ENCODE results near the gene GON7.
A peak's percentile ranks its signal among the peaks of the same experiment; 100 is the strongest.

The GON7 gene
- long read RNA-seq, transcript GON7-201 (2 exons, 1,154 nt) = major isoform, 47 of 51 reads
- long read RNA-seq, partial matches to known transcripts = 0 of 51 reads
- long read RNA-seq, other reads (novel, unspliced or antisense) = 4 of 51 reads

GRCh38 chr14:93206793-93207467, at the start of gene GON7, which contains the start of gene UBR7:
Gene GON7 (minus strand): TSS chr14:93207065. CDS start chr14:93207037, 28 bp downstream.
Gene UBR7 (plus strand): TSS chr14:93207256. CDS start chr14:93207292, 36 bp downstream.
- DNase-seq (ENCODE audit: low read depth in 1 of 2, low spot score in 1 of 2) = peak; percentile 94 to 99
- Histone ChIP-seq H3K4me3 (replicated peaks; ENCODE audit: insufficient read depth, low read length) (peak within 1 kb of the TSS; percentile 74), H3K27me3 (ENCODE audit: insufficient read depth, poor library complexity, severe bottlenecking) (no peaks in the 10 kb centered on the region), H3K27ac (replicated peaks) (peak within 1 kb of the TSS; percentile 78)
- TF ChIP-seq REST (IDR thresholded peaks at IDR 0.05; ENCODE audit: insufficient replicate concordance, low read depth) = peak; percentile 37
- no peak for TF ChIP-seq CTCF (IDR thresholded peaks at IDR 0.05; ENCODE audit: insufficient read depth, low read length)
- peak; percentile 78 for TF ChIP-seq POLR2AphosphoS5 (IDR thresholded peaks at IDR 0.05; ENCODE audit: low read depth)
- TF ChIP-seq SPI1 (IDR thresholded peaks at IDR 0.05; ENCODE audit: borderline replicate concordance, low read depth) = peak; percentile 40; the same call in 1 of the 2 replicates
- peak; percentile 91 for TF ChIP-seq GABPA (IDR thresholded peaks at IDR 0.05; ENCODE audit: low read depth)

- DNase-seq (ENCODE audit: low read depth in 1 of 2, low spot score in 1 of 2) = no peak
Measured at GRCh38 chr14:93249128-93249831, 42.4 kb upstream of the GON7 start.

More at GRCh38 chr14:93249128-93249831, 42.4 kb upstream of the GON7 start:
- no peak overlapping the region for H3K27ac ChIP-seq (replicated peaks)
- H3K4me3 ChIP-seq (replicated peaks; ENCODE audit: insufficient read depth, low read length) = no peak overlapping the region
- no peak for TF ChIP-seq POLR2AphosphoS5 (IDR thresholded peaks at IDR 0.05; ENCODE audit: low read depth)
- no peak for TF ChIP-seq REST (IDR thresholded peaks at IDR 0.05; ENCODE audit: insufficient replicate concordance, low read depth)
- no peak for TF ChIP-seq SPI1 (IDR thresholded peaks at IDR 0.05; ENCODE audit: borderline replicate concordance, low read depth)
- no peak for TF ChIP-seq GABPA (IDR thresholded peaks at IDR 0.05; ENCODE audit: low read depth)
- no peak for TF ChIP-seq CTCF (IDR thresholded peaks at IDR 0.05; ENCODE audit: insufficient read depth, low read length)
- no peaks in the 10 kb centered on the region for H3K27me3 ChIP-seq (ENCODE audit: insufficient read depth, poor library complexity, severe bottlenecking)

Measured in HL-60 (cell line).